Stimulated activated CD8-positive, alpha-beta memory T cell treated with anti-CD3 and anti-CD28 coated beads, Interleukin-12 subunit alpha, Interleukin-12 subunit beta, amount 100 ng/mL, for 24 hours (primary cell): Measurements from ENCODE around the gene TNFRSF12A.
A peak's percentile ranks its signal among the peaks of the same experiment; 100 is the strongest.

Source experiments
- DNase-seq: peaks from one replicate; pipeline ENCODE4 v3.0.0-alpha.2; 2020; ENCODE audit errors: extremely low read depth

Gene TNFRSF12A

GRCh38 chr16:3026609-3027488 lies 6.7 kb downstream of the TNFRSF12A start:
- DNase-seq = no peak

GRCh38 chr16:3027489-3027795 lies 7.3 kb downstream of the TNFRSF12A start:
- no peak for DNase-seq

- peak; percentile 64 for DNase-seq
Measured at GRCh38 chr16:3027983-3028715, 8.0 kb downstream of the TNFRSF12A start.

- no peak for DNase-seq
Measured at GRCh38 chr16:3028716-3029319, 8.7 kb downstream of the TNFRSF12A start.

- DNase-seq = no peak
Measured at GRCh38 chr16:3029491-3030221, 9.5 kb downstream of the TNFRSF12A start.

GRCh38 chr16:3030222-3031212 lies 10.3 kb downstream of the TNFRSF12A start:
- no peak for DNase-seq

GRCh38 chr16:3032624-3033023 lies 12.5 kb downstream of the TNFRSF12A start:
- DNase-seq = no peak

- no peak for DNase-seq
Measured at GRCh38 chr16:3035289-3035971, 15.3 kb downstream of the TNFRSF12A start.

- DNase-seq = no peak
Measured at GRCh38 chr16:3035972-3036725, 16.0 kb downstream of the TNFRSF12A start.

- DNase-seq = no peak
Measured at GRCh38 chr16:3036726-3037315, 16.7 kb downstream of the TNFRSF12A start, which contains the start of gene BICDL2. BICDL2 (minus strand) TSS chr16:3036944; CDS start chr16:3035496, 1,448 bp downstream.

GRCh38 chr16:3038256-3038655 lies 18.1 kb downstream of the TNFRSF12A start:
- no peak for DNase-seq

- DNase-seq = no peak
Measured at GRCh38 chr16:3038896-3039295, 18.7 kb downstream of the TNFRSF12A start.

- DNase-seq = no peak
Measured at GRCh38 chr16:3042376-3042775, 22.2 kb downstream of the TNFRSF12A start.

- no peak for DNase-seq
Measured at GRCh38 chr16:3044708-3045107, 24.5 kb downstream of the TNFRSF12A start.

- DNase-seq = no peak
Measured at GRCh38 chr16:3045758-3046640, 25.8 kb downstream of the TNFRSF12A start, which contains the start of gene MMP25. MMP25 (plus strand) TSS chr16:3046561; CDS start chr16:3046918, 357 bp downstream.

GRCh38 chr16:3046641-3047386 lies 26.6 kb downstream of the TNFRSF12A start:
- DNase-seq = no peak

- DNase-seq = no peak
Measured at GRCh38 chr16:3047387-3047720, 27.2 kb downstream of the TNFRSF12A start.
